HepG2 (cell line): Measurements from ENCODE around the gene ALDH18A1. TPM values are rescaled to one million over a fixed set of nuclear protein-coding genes. Genes with fewer than 3 reads are reported as not detected.

Experiments
- AHR ChIP-seq: IDR thresholded peaks from 2 replicates; pipeline ENCODE4 v1.6.1; 2018; ENCODE audit warnings: missing genetic modification reagents, missing compliant biosample characterization
- CBX1 ChIP-seq: IDR thresholded peaks from one replicate; pipeline ENCODE4 v1.6.1; 2016; ENCODE audit warnings: antibody characterized with exemption, low read depth
- ELF1 ChIP-seq: sonication (generic); formaldehyde crosslinking; IDR thresholded peaks from 2 replicates; pipeline ENCODE4 v1.4.0; 2020; ENCODE audit warnings: missing genetic modification reagents
- ELF4 ChIP-seq: sonication (generic); formaldehyde crosslinking; IDR thresholded peaks from 2 replicates; pipeline ENCODE4 v1.5.0; 2020; ENCODE audit warnings: missing genetic modification reagents, mild to moderate bottlenecking, moderate library complexity, borderline replicate concordance
- FOXM1 ChIP-seq: sonication (generic); formaldehyde crosslinking; IDR thresholded peaks from 2 replicates; pipeline ENCODE4 v1.5.0; 2020; ENCODE audit warnings: missing genetic modification reagents
- HNF4A ChIP-seq: sonication (generic); formaldehyde crosslinking; IDR thresholded peaks from 2 replicates; pipeline ENCODE4 v1.4.0; 2020; ENCODE audit warnings: missing genetic modification reagents
- KLF9 ChIP-seq: IDR thresholded peaks from 2 replicates; pipeline ENCODE4 v1.6.1; 2016; ENCODE audit warnings: low read depth
- NONO ChIP-seq, 2 experiments: fragments of 450-650 bp in 1 of 2; sonication (generic) in 1 of 2; formaldehyde crosslinking in 1 of 2; IDR thresholded peaks in 1 of 2; conservative IDR thresholded peaks in 1 of 2; 2 replicates each; pipeline versions ENCODE4 v1.6.1 to v1.8.0; 2017 to 2022; ENCODE audit warnings: mild to moderate bottlenecking in 1 of 2, missing genetic modification reagents in 1 of 2, moderate library complexity in 1 of 2
- PAWR ChIP-seq: sonication (generic); formaldehyde crosslinking; IDR thresholded peaks from 2 replicates; pipeline ENCODE4 v1.4.0; 2020; ENCODE audit warnings: missing genetic modification reagents, mild to moderate bottlenecking, borderline replicate concordance
- PPARG ChIP-seq: conservative IDR thresholded peaks from 2 replicates; pipeline ENCODE4 v1.6.1; 2016; ENCODE audit warnings: missing biosample characterization, missing genetic modification reagents
- SATB2 ChIP-seq: sonication (generic); formaldehyde crosslinking; IDR thresholded peaks from 2 replicates; pipeline ENCODE4 v1.5.0; 2020; ENCODE audit warnings: missing genetic modification reagents
- SMC3 ChIP-seq: IDR thresholded peaks from 2 replicates; pipeline ENCODE4 v1.6.1; 2011; ENCODE audit warnings: low read length, improper control_type of control experiment
- SOX6 ChIP-seq, 2 experiments: fragments of 450-650 bp in 1 of 2; sonication (generic) in 1 of 2; formaldehyde crosslinking in 1 of 2; IDR thresholded peaks; 2 replicates each; pipeline versions ENCODE4 v1.4.0 to v1.6.1; 2017 to 2020; ENCODE audit warnings: antibody characterized with exemption in 1 of 2, mild to moderate bottlenecking in 1 of 2, missing genetic modification reagents in 1 of 2
- TGIF2 ChIP-seq: IDR thresholded peaks from 2 replicates; pipeline ENCODE4 v1.6.1; 2016; ENCODE audit warnings: control low read depth, missing compliant biosample characterization
- ZBTB8A ChIP-seq: sonication (generic); formaldehyde crosslinking; IDR thresholded peaks from 2 replicates; pipeline ENCODE4 v1.4.0; 2020; ENCODE audit warnings: mild to moderate bottlenecking, low read depth, missing genetic modification reagents, borderline replicate concordance
- ZNF17 ChIP-seq: sonication (generic); formaldehyde crosslinking; IDR thresholded peaks from 2 replicates; pipeline ENCODE4 v1.5.0; 2020; ENCODE audit warnings: mild to moderate bottlenecking, missing genetic modification reagents
- ZNF775 ChIP-seq: sonication (generic); formaldehyde crosslinking; IDR thresholded peaks from 2 replicates; pipeline ENCODE4 v1.4.0; 2020; ENCODE audit warnings: missing genetic modification reagents, mild to moderate bottlenecking, moderate library complexity, borderline replicate concordance
- ZSCAN21 ChIP-seq: sonication (generic); formaldehyde crosslinking; IDR thresholded peaks from 2 replicates; pipeline ENCODE4 v1.8.0; 2022; ENCODE audit warnings: mild to moderate bottlenecking, missing genetic modification reagents, moderate library complexity, borderline replicate concordance
- polyA plus RNA-seq, 8 experiments: library from polyadenylated mRNA; depleted of rRNA in 3 of 8; stranded (reverse) in 7 of 8; unstranded in 1 of 8; fragments of >200 nt; fragmentation: Illumina TruSeq in 4 of 8; extraction: Trizol in 4 of 8; gene quantifications; 2 replicates each; pipeline versions ENCODE4 v1.2.1 to v1.2.3, GENCODE V29; 2011 to 2016; ENCODE audit warnings: low read depth in 4 of 8, missing spikeins in 1 of 8, mixed read lengths in 1 of 8; ENCODE audit not compliant: insufficient read depth in 1 of 8
- total RNA-seq, 5 experiments: library from RNA; depleted of rRNA; stranded (reverse); fragments of >200 nt; fragmentation: Illumina TruSeq; extraction: Trizol; gene quantifications; 2 replicates each; pipeline ENCODE4 v1.2.3, GENCODE V29; 2016; ENCODE audit warnings: low read depth in 1 of 5
- TF ChIP-seq, protein P1 (sequence below): sonication (generic); formaldehyde crosslinking; conservative IDR thresholded peaks from 2 replicates; pipeline ENCODE4 v1.8.0; 2022; ENCODE audit warnings: mild to moderate bottlenecking, moderate library complexity, missing genetic modification reagents
- TF ChIP-seq, protein P2 (sequence below): sonication (generic); formaldehyde crosslinking; IDR thresholded peaks from 2 replicates; pipeline ENCODE4 v1.9.0; 2022; ENCODE audit warnings: missing genetic modification reagents, mild to moderate bottlenecking, borderline replicate concordance
- TF ChIP-seq, protein P3 (sequence below): fragments of 450-650 bp; IDR thresholded peaks from 2 replicates; pipeline ENCODE4 v1.6.1; 2017; ENCODE audit warnings: mild to moderate bottlenecking
- TF ChIP-seq, protein P4 (sequence below): sonication (generic); formaldehyde crosslinking; IDR thresholded peaks from 2 replicates; pipeline ENCODE4 v1.5.1; 2020; ENCODE audit warnings: missing genetic modification reagents, mild to moderate bottlenecking, borderline replicate concordance

ALDH18A1 gene
- total and polyA plus RNA-seq, 2 of the 13 experiments (the other 11 are each of a cell fraction or from before 2014, with no cell fraction given), result 180 to 263 TPM

DNA sequence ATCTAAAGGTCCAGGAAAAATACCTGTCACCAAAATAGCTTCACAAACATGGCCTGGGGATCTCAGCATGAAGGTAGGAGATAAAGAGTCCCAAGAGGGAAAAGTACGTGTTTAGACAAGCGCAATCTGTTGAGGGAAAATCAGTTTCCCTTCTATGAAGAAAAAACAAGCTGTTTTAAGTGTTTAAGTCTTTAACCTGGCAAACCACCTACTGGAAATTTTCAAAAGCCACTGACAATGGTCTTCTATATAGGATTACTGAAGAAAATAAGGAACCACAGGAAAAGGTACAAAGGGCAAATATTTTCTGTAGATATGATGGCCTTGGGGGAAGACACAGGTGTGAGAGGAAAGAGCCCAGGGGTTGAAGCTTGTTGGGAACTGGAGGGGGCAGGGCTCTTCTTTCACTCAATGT, 21.2 kb downstream of the ALDH18A1 start (continued):
- TF ChIP-seq FOXM1 (CRISPR knock-in tag) (no peak), NONO (IDR thresholded peaks at IDR 0.05) (no peak), NONO (CRISPR knock-in tag; conservative IDR thresholded peaks at IDR 0.05) (peak; percentile 43; the same call in 1 of the 2 replicates), ELF4 (CRISPR knock-in tag) (no peak), TGIF2 (CRISPR knock-in tag) (0 out of 2 replicates have a peak, but pooled peaks have one; percentile 6), HNF4A (CRISPR knock-in tag) (peak; percentile 87), SMC3 (peak; percentile 14; the same call in 1 of the 2 replicates), CBX1 (no peak), PAWR (CRISPR knock-in tag) (no peak), ELF1 (CRISPR knock-in tag) (no peak), ZBTB8A (CRISPR knock-in tag) (no peak), SOX6 (IDR thresholded peaks at IDR 0.05) (no peak), SOX6 (CRISPR knock-in tag; IDR thresholded peaks at IDR 0.05) (peak; percentile 92), SATB2 (no peak), PPARG (peak; percentile 70), ZNF775 (no peak), ZNF17 (no peak), ZSCAN21 (no peak), AHR (no peak), KLF9 (CRISPR knock-in tag) (no peak)
- TF ChIP-seq, protein P1, sequence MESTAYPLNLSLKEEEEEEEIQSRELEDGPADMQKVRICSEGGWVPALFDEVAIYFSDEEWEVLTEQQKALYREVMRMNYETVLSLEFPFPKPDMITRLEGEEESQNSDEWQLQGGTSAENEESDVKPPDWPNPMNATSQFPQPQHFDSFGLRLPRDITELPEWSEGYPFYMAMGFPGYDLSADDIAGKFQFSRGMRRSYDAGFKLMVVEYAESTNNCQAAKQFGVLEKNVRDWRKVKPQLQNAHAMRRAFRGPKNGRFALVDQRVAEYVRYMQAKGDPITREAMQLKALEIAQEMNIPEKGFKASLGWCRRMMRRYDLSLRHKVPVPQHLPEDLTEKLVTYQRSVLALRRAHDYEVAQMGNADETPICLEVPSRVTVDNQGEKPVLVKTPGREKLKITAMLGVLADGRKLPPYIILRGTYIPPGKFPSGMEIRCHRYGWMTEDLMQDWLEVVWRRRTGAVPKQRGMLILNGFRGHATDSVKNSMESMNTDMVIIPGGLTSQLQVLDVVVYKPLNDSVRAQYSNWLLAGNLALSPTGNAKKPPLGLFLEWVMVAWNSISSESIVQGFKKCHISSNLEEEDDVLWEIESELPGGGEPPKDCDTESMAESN (CRISPR knock-in tag), result no peak
- TF ChIP-seq, protein P2, sequence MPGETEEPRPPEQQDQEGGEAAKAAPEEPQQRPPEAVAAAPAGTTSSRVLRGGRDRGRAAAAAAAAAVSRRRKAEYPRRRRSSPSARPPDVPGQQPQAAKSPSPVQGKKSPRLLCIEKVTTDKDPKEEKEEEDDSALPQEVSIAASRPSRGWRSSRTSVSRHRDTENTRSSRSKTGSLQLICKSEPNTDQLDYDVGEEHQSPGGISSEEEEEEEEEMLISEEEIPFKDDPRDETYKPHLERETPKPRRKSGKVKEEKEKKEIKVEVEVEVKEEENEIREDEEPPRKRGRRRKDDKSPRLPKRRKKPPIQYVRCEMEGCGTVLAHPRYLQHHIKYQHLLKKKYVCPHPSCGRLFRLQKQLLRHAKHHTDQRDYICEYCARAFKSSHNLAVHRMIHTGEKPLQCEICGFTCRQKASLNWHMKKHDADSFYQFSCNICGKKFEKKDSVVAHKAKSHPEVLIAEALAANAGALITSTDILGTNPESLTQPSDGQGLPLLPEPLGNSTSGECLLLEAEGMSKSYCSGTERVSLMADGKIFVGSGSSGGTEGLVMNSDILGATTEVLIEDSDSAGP (CRISPR knock-in tag), result no peak
- TF ChIP-seq, protein P3, sequence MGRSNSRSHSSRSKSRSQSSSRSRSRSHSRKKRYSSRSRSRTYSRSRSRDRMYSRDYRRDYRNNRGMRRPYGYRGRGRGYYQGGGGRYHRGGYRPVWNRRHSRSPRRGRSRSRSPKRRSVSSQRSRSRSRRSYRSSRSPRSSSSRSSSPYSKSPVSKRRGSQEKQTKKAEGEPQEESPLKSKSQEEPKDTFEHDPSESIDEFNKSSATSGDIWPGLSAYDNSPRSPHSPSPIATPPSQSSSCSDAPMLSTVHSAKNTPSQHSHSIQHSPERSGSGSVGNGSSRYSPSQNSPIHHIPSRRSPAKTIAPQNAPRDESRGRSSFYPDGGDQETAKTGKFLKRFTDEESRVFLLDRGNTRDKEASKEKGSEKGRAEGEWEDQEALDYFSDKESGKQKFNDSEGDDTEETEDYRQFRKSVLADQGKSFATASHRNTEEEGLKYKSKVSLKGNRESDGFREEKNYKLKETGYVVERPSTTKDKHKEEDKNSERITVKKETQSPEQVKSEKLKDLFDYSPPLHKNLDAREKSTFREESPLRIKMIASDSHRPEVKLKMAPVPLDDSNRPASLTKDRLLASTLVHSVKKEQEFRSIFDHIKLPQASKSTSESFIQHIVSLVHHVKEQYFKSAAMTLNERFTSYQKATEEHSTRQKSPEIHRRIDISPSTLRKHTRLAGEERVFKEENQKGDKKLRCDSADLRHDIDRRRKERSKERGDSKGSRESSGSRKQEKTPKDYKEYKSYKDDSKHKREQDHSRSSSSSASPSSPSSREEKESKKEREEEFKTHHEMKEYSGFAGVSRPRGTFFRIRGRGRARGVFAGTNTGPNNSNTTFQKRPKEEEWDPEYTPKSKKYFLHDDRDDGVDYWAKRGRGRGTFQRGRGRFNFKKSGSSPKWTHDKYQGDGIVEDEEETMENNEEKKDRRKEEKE, result no peak
- TF ChIP-seq, protein P4, sequence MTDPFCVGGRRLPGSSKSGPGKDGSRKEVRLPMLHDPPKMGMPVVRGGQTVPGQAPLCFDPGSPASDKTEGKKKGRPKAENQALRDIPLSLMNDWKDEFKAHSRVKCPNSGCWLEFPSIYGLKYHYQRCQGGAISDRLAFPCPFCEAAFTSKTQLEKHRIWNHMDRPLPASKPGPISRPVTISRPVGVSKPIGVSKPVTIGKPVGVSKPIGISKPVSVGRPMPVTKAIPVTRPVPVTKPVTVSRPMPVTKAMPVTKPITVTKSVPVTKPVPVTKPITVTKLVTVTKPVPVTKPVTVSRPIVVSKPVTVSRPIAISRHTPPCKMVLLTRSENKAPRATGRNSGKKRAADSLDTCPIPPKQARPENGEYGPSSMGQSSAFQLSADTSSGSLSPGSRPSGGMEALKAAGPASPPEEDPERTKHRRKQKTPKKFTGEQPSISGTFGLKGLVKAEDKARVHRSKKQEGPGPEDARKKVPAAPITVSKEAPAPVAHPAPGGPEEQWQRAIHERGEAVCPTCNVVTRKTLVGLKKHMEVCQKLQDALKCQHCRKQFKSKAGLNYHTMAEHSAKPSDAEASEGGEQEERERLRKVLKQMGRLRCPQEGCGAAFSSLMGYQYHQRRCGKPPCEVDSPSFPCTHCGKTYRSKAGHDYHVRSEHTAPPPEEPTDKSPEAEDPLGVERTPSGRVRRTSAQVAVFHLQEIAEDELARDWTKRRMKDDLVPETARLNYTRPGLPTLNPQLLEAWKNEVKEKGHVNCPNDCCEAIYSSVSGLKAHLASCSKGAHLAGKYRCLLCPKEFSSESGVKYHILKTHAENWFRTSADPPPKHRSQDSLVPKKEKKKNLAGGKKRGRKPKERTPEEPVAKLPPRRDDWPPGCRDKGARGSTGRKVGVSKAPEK (CRISPR knock-in tag), result no peak
